SK-N-SH (cell line): ENCODE data around the gene ASB15.

Source experiments
- EP300 ChIP-seq, 2 experiments: IDR thresholded peaks; 2 replicates each; pipeline versions ENCODE4 v1.4.0 to v1.6.1; 2012; ENCODE audit warnings: borderline replicate concordance in 1 of 2, low read depth in 1 of 2, low read length in 1 of 2
- GABPA ChIP-seq: IDR thresholded peaks from 2 replicates; pipeline ENCODE4 v1.4.0; 2012; ENCODE audit warnings: low read depth, mild to moderate bottlenecking

- TF ChIP-seq GABPA (no peak), EP300 (IDR thresholded peaks at IDR 0.05; ENCODE audit: borderline replicate concordance in 1 of 2, low read depth in 1 of 2, low read length in 1 of 2) (no peak)
Observed at GRCh38 chr7:123661765-123662164, 60.1 kb downstream of the ASB15 start.
